ENCODE results near the gene KCNE5.
"Not testable (repeated sequence)": the region's sequence is repeated elsewhere in the genome, so short reads cannot be mapped to it uniquely, and the experiment has no call there.

Gene KCNE5

DNA sequence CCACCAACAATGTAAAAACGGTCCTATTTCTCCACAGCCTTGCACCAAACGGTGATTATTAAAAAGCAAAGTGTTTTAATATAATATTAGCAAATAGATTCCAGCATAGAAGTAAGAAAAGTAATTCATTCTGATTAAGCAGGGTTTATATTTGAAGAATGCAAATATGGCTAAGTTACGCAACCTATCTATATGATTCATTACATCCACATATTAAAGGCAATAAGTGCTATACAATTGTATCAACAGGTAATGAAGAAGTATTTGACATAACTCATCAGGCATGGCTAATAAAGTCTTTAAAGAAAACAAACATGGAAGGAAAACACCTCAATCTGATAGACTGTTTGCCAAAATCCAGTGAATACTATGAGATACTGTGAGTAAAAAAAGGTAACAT lies 29.0 kb downstream of the KCNE5 start:
- ChIA-PET POLR2A (no interaction called here), CTCF (no interaction called here)
- TF ChIP-seq FOXA1 (IDR thresholded peaks at IDR 0.05) (no peak), SUZ12 (IDR thresholded peaks at IDR 0.05) (no peak), HDGF (IDR thresholded peaks at IDR 0.05; ENCODE audit: borderline replicate concordance) (no peak), ZNF384 (IDR thresholded peaks at IDR 0.05) (no peak), ELF4 (IDR thresholded peaks at IDR 0.05) (no peak), NFRKB (IDR thresholded peaks at IDR 0.05) (no peak), FOXK2 (IDR thresholded peaks at IDR 0.05) (no peak)
- TF ChIP-seq, protein P1, sequence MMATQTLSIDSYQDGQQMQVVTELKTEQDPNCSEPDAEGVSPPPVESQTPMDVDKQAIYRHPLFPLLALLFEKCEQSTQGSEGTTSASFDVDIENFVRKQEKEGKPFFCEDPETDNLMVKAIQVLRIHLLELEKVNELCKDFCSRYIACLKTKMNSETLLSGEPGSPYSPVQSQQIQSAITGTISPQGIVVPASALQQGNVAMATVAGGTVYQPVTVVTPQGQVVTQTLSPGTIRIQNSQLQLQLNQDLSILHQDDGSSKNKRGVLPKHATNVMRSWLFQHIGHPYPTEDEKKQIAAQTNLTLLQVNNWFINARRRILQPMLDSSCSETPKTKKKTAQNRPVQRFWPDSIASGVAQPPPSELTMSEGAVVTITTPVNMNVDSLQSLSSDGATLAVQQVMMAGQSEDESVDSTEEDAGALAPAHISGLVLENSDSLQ (IDR thresholded peaks at IDR 0.05) = no peak
- DNase-seq (ENCODE audit: extremely low spot score) = no peak

DNA sequence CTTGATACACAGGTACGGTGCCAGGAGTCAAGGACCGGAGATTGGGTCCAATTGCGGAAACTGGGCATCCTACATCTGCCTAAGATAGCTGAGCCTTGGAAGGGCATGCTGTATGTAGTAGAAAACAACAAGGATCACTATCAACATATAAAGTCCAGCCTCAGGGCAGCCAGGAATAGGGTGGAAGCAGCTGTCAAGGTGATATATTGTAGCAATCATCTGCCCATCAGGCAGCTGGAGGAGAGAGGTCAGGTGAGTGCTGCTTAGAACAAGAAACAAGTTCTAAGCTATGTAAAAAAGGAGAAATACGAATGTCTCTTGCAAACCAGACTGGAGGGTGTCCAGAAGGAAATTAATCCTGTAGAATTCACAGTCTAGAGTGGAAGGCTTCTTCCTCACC lies 34.8 kb downstream of the KCNE5 start:
- DNase-seq (ENCODE audit: extremely low spot score) = no peak
- ChIA-PET POLR2A (no interaction called here), CTCF (no interaction called here)
- TF ChIP-seq ELF4 (IDR thresholded peaks at IDR 0.05) (no peak), ZNF384 (IDR thresholded peaks at IDR 0.05) (no peak), CTBP1 (IDR thresholded peaks at IDR 0.05; ENCODE audit: borderline replicate concordance) (no peak), SP1 (IDR thresholded peaks at IDR 0.05) (no peak), FOXM1 (IDR thresholded peaks at IDR 0.05; ENCODE audit: borderline replicate concordance) (no peak), TARDBP (IDR thresholded peaks at IDR 0.05) (no peak), FOXK2 (IDR thresholded peaks at IDR 0.05) (no peak), SUZ12 (IDR thresholded peaks at IDR 0.05) (no peak), NFRKB (IDR thresholded peaks at IDR 0.05) (no peak), ARNT (IDR thresholded peaks at IDR 0.05) (no peak), LEF1 (IDR thresholded peaks at IDR 0.05; ENCODE audit: borderline replicate concordance) (no peak), FOXA1 (IDR thresholded peaks at IDR 0.05) (no peak), BHLHE40 (IDR thresholded peaks at IDR 0.05; ENCODE audit: borderline replicate concordance) (no peak), HDGF (IDR thresholded peaks at IDR 0.05; ENCODE audit: borderline replicate concordance) (no peak), L3MBTL2 (conservative IDR thresholded peaks at IDR 0.05) (no peak)
- TF ChIP-seq, protein P1 (IDR thresholded peaks at IDR 0.05) = no peak

DNA sequence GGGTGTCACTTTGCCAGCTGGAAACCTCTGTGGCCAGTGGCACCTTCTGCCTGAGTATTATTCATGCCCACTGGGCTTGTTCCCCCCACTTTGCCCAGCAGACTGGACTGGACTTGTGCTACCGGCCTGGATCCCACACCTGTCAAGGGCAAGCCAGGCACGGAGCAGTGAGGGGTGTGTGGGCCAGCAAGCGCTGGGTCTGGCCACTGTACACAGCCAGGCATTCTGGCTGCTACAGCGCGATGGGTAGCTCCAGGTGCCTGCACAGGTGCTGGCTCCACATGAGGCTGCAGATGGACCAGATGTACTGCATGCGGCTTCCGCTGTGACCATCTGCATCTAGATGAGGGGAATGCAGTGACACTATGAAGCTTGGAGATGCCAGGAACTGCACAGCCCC lies 39.5 kb downstream of the KCNE5 start:
- DNase-seq (ENCODE audit: extremely low spot score) = no peak
- CTCF ChIA-PET = no interaction called here
- POLR2A ChIA-PET = no interaction called here
- TF ChIP-seq FOXM1 (IDR thresholded peaks at IDR 0.05; ENCODE audit: borderline replicate concordance) = no peak
- no peak for TF ChIP-seq BHLHE40 (IDR thresholded peaks at IDR 0.05; ENCODE audit: borderline replicate concordance)
- no peak for TF ChIP-seq ELF4 (IDR thresholded peaks at IDR 0.05)
- no peak for TF ChIP-seq NFRKB (IDR thresholded peaks at IDR 0.05)
- TF ChIP-seq CTBP1 (IDR thresholded peaks at IDR 0.05; ENCODE audit: borderline replicate concordance) = no peak
- TF ChIP-seq HDGF (IDR thresholded peaks at IDR 0.05; ENCODE audit: borderline replicate concordance) = no peak
- no peak for TF ChIP-seq ARNT (IDR thresholded peaks at IDR 0.05)
- no peak for TF ChIP-seq SUZ12 (IDR thresholded peaks at IDR 0.05)
- TF ChIP-seq, protein P1 (IDR thresholded peaks at IDR 0.05) = no peak
- TF ChIP-seq SP1 (IDR thresholded peaks at IDR 0.05) = no peak

DNA sequence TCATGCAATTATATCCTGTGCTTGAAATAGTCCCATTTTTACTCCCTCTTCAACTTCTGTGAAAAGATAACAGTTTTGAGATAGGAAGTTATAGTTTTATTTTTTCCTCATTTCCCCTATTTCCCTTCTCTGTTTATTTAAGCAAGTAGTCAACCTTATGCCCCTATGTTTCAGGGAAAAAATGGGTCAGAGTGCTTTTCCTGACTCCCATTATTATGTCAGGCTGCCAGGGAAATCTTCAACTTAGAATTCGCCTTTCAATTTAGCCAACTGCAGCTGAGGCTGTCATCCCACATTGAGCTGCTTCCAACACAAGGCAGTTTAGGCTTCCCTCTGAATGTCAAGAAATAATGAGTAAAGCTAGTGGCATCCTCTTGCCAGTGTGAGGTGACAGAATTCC lies 46.1 kb downstream of the KCNE5 start:
- ChIA-PET POLR2A (no interaction called here), CTCF (no interaction called here)
- TF ChIP-seq ELF4 (IDR thresholded peaks at IDR 0.05) (no peak), FOXK2 (IDR thresholded peaks at IDR 0.05) (no peak), LEF1 (IDR thresholded peaks at IDR 0.05; ENCODE audit: borderline replicate concordance) (no peak), ZNF384 (IDR thresholded peaks at IDR 0.05) (no peak), SP1 (IDR thresholded peaks at IDR 0.05) (no peak), ARNT (IDR thresholded peaks at IDR 0.05) (no peak), L3MBTL2 (conservative IDR thresholded peaks at IDR 0.05) (no peak), CTBP1 (IDR thresholded peaks at IDR 0.05; ENCODE audit: borderline replicate concordance) (no peak), HDGF (IDR thresholded peaks at IDR 0.05; ENCODE audit: borderline replicate concordance) (no peak), TARDBP (IDR thresholded peaks at IDR 0.05) (no peak), SUZ12 (IDR thresholded peaks at IDR 0.05) (no peak), NFRKB (IDR thresholded peaks at IDR 0.05) (no peak), BHLHE40 (IDR thresholded peaks at IDR 0.05; ENCODE audit: borderline replicate concordance) (no peak), FOXM1 (IDR thresholded peaks at IDR 0.05; ENCODE audit: borderline replicate concordance) (no peak), FOXA1 (IDR thresholded peaks at IDR 0.05) (no peak)
- TF ChIP-seq, protein P1 (IDR thresholded peaks at IDR 0.05) = no peak
- DNase-seq (ENCODE audit: extremely low spot score) = no peak

DNA sequence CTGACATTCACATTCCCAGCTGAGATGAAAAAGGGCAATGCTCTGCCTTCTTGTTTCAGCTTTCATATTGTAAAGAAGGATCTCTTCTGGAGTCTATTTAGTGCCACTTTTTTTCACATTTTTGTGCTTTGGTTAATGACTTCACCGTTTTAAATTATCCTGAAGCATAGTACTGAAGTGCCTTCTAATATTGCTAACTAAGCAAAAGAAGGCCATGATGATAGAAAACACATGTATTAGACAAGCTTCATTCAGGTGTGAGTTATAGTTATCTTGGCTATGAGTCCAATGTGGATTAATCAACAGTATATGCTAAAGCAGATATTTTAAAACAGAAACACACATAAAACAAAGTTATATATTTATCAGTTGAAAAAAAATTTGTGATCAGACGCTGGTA lies 47.9 kb downstream of the KCNE5 start:
- TF ChIP-seq LEF1 (IDR thresholded peaks at IDR 0.05; ENCODE audit: borderline replicate concordance) (no peak), ARNT (IDR thresholded peaks at IDR 0.05) (no peak), FOXM1 (IDR thresholded peaks at IDR 0.05; ENCODE audit: borderline replicate concordance) (no peak), ZNF384 (IDR thresholded peaks at IDR 0.05) (no peak), NFRKB (IDR thresholded peaks at IDR 0.05) (no peak), HDGF (IDR thresholded peaks at IDR 0.05; ENCODE audit: borderline replicate concordance) (no peak)
- TF ChIP-seq, protein P1 (IDR thresholded peaks at IDR 0.05) = no peak
- DNase-seq (ENCODE audit: extremely low spot score) = no peak
- CTCF ChIA-PET = no interaction called here
- POLR2A ChIA-PET = no interaction called here

DNA sequence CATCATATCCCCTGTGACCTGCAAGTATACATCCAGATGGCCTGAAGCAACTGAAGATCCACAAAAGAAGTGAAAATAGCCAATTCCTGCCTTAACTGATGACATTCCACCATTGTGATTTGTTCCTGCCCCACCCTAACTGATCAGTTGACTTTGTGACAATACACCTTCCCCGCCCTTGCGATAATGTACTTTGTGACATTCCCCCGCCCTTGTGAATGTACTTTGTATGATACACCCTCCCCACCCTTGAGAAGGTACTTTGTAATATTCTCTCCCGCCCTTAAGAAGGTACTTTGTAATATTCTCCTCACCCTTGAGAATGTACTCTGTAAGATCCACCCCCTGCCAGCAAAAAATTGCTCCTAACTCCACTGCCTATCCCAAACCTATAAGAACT lies 48.9 kb downstream of the KCNE5 start:
- DNase-seq (ENCODE audit: extremely low spot score); CTCF ChIA-PET; POLR2A ChIA-PET: not testable (repeated sequence)

Data from HEK293T (cell line).